Measurements from ENCODE around the gene TMEM207. TPM values are rescaled to one million over a fixed set of nuclear protein-coding genes. Genes with fewer than 3 reads are reported as not detected.

Gene TMEM207
- polyA plus RNA-seq, 3 donors: not detected

DNA sequence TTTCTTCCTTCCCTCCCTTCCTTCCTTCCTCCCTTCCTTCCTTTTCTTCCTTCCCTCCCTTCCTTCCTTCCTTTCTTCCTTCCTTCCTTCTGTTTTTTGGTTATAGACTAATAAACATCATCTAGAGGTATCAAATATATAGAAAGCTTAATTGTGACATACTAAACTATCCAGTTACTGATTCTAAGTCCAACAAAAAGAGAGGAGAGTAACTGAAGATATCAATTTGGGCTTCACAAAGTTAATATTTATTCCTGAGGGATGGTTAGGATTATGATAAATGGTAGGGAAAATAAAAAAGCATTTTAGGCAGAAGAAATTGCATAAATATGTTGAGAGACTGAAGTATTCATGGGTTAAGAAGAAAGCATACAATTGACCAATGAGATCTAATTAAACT lies 69.5 kb downstream of the TMEM207 start:
- H3K4me2 ChIP-seq (replicated peaks; ENCODE audit: extremely low read depth, low read length, poor library complexity, severe bottlenecking): no peak overlapping the region
- Mint-ChIP-seq H3K36me3 (no peaks in the 10 kb centered on the region), H3K9me3 (peaks cover 0 to 2% (median 0%) of the 10 kb centered on the region in 7 donors), H3K4me1 (no peaks in the 10 kb centered on the region), H3K27me3 (ENCODE audit: low read depth in 3 of 3) (no peaks in the 10 kb centered on the region), H3K4me3 (no peak overlapping the region), H3K27ac (no peak overlapping the region)
- H2AFZ ChIP-seq (ENCODE audit: insufficient read depth, low read depth, low read length, poor library complexity, severe bottlenecking): no peak overlapping the region
- H4K20me1 ChIP-seq (ENCODE audit: insufficient read depth, low read length): no peaks in the 10 kb centered on the region
- no peak for DNase-seq
- H3K9me3 ChIP-seq (replicated peaks in 1 of 2; ENCODE audit: control insufficient read depth in 1 of 2, insufficient read depth in 1 of 2, low read length in 2 of 2): no peaks in the 10 kb centered on the region
- TF ChIP-seq, protein P1, sequence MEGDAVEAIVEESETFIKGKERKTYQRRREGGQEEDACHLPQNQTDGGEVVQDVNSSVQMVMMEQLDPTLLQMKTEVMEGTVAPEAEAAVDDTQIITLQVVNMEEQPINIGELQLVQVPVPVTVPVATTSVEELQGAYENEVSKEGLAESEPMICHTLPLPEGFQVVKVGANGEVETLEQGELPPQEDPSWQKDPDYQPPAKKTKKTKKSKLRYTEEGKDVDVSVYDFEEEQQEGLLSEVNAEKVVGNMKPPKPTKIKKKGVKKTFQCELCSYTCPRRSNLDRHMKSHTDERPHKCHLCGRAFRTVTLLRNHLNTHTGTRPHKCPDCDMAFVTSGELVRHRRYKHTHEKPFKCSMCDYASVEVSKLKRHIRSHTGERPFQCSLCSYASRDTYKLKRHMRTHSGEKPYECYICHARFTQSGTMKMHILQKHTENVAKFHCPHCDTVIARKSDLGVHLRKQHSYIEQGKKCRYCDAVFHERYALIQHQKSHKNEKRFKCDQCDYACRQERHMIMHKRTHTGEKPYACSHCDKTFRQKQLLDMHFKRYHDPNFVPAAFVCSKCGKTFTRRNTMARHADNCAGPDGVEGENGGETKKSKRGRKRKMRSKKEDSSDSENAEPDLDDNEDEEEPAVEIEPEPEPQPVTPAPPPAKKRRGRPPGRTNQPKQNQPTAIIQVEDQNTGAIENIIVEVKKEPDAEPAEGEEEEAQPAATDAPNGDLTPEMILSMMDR (IDR thresholded peaks at IDR 0.05): no peak
- H3K9ac ChIP-seq (ENCODE audit: insufficient read depth, low read length, poor library complexity, severe bottlenecking): no peak overlapping the region
- H3K36me3 ChIP-seq (replicated peaks in 1 of 2; ENCODE audit: control insufficient read depth in 1 of 2, insufficient read depth in 2 of 2, low read length in 2 of 2): no peaks in the 10 kb centered on the region
- no peak overlapping the region for H3K27ac ChIP-seq (ENCODE audit: low read depth in 1 of 2, low read length in 2 of 2)
- no peaks in the 10 kb centered on the region for H3K4me1 ChIP-seq (ENCODE audit: control insufficient read depth in 1 of 2, insufficient read depth in 2 of 2, low read length in 2 of 2)
- no peak overlapping the region for H3K4me3 ChIP-seq (replicated peaks in 1 of 3; ENCODE audit: low read depth in 2 of 3, low read length in 3 of 3)
- no peaks in the 10 kb centered on the region for H3K79me2 ChIP-seq (ENCODE audit: insufficient read depth, low read length)
- no peaks in the 10 kb centered on the region for H3K27me3 ChIP-seq (ENCODE audit: control insufficient read depth in 2 of 2, insufficient read depth in 2 of 2, low read length in 2 of 2)
- intact Hi-C loops (cut with micrococcal nuclease): no loop called here

Other genes starting within 250 kb of the TMEM207 start
- gene CLDN1, start 127.5 kb downstream of the TMEM207 start, polyA plus RNA-seq: not detected
- not detected for gene CLDN16, start 61.7 kb downstream of the TMEM207 start, polyA plus RNA-seq
- gene IL1RAP, start 64.2 kb upstream of the TMEM207 start, polyA plus RNA-seq: 10 to 100 TPM in 2 of 3 donors, 1 to 10 TPM in 1; 8.0 to 12.6 (median 11.8) TPM